Measurements from ENCODE around the gene POC1A.

Gene POC1A

GRCh38 chr3:52067046-52067445 is 87.2 kb downstream of the POC1A start:
- no peaks in the 10 kb centered on the region for H3K27me3 ChIP-seq (ENCODE audit: low read depth, low read length)
- H3K36me3 ChIP-seq (ENCODE audit: control insufficient read depth in 1 of 2, insufficient read depth in 2 of 2, low read length in 2 of 2): no peaks in the 10 kb centered on the region
- no peaks in the 10 kb centered on the region for H3K9me3 ChIP-seq (ENCODE audit: control insufficient read depth in 1 of 2, low read length in 2 of 2)
- peaks cover 0 to 13% of the 10 kb centered on the region in 2 donors for H3K4me1 ChIP-seq (ENCODE audit: control insufficient read depth in 1 of 2, insufficient read depth in 2 of 2, low read length in 2 of 2)
- no peak overlapping the region for H3K4me3 ChIP-seq (ENCODE audit: low read depth in 1 of 2, low read length in 2 of 2)
- no peak overlapping the region for H3K27ac ChIP-seq (ENCODE audit: low read length)

DNA sequence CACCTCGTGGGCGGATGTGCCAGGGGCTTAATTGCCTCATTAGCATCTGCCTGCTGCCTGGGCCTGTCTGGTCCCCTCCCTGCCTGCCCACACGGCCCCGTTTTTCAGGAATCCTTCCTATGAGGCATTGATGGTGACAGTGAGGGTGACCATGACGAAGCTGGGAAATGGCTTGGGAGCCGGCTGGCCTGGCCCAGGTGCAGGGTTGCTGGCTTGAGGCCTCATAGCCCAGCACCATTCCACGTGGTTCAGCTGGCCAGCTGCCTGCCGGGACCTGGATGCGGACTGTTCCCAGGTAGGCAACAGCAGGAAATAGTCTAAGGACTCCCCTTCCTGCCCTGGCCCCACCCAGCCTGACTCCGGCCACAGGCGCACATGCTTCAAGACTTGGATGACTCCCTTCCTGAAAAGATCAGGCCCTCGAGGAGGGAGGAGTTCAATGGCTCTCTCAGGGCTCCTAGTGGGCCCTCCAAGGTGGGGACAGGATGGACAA is 88.9 kb downstream of the POC1A start:
- Histone ChIP-seq H3K27ac (ENCODE audit: low read length) (no peak overlapping the region), H3K27me3 (ENCODE audit: low read depth, low read length) (no peaks in the 10 kb centered on the region), H3K4me1 (ENCODE audit: control insufficient read depth in 1 of 2, insufficient read depth in 2 of 2, low read length in 2 of 2) (peaks cover 0 to 4% of the 10 kb centered on the region in 2 donors), H3K36me3 (ENCODE audit: control insufficient read depth in 1 of 2, insufficient read depth in 2 of 2, low read length in 2 of 2) (no peaks in the 10 kb centered on the region), H3K9me3 (ENCODE audit: control insufficient read depth in 1 of 2, low read length in 2 of 2) (no peaks in the 10 kb centered on the region), H3K4me3 (ENCODE audit: low read depth in 1 of 2, low read length in 2 of 2) (no peak overlapping the region)

DNA sequence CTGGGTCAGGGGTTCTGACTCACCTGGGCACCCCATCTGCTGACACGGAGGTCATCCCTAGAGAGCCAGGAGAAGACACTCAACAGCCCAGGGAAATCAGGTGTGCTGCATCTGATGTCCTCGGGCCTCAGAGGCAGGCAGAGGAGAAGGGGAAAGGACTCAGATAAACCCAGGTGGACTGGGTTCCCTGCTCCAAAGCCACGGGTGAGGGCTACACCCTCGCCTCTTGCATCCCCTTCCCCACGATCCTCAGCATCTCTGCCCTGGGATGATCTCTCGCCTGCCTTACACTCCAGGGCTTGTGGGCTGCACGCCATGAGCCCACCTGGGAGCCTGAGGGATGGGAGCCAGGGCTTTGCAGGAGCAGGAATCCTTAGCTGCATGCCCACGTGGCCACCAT is 89.7 kb downstream of the POC1A start:
- no peak overlapping the region for H3K27ac ChIP-seq (ENCODE audit: low read length)
- no peaks in the 10 kb centered on the region for H3K27me3 ChIP-seq (ENCODE audit: low read depth, low read length)
- no peaks in the 10 kb centered on the region for H3K4me1 ChIP-seq (ENCODE audit: control insufficient read depth in 1 of 2, insufficient read depth in 2 of 2, low read length in 2 of 2)
- no peaks in the 10 kb centered on the region for H3K36me3 ChIP-seq (ENCODE audit: control insufficient read depth in 1 of 2, insufficient read depth in 2 of 2, low read length in 2 of 2)
- H3K4me3 ChIP-seq (ENCODE audit: low read depth in 1 of 2, low read length in 2 of 2): no peak overlapping the region
- no peaks in the 10 kb centered on the region for H3K9me3 ChIP-seq (ENCODE audit: control insufficient read depth in 1 of 2, low read length in 2 of 2)

GRCh38 chr3:52063026-52063723 is 91.0 kb downstream of the POC1A start:
- Histone ChIP-seq H3K4me3 (ENCODE audit: low read depth in 1 of 2, low read length in 2 of 2) (no peak overlapping the region), H3K27me3 (ENCODE audit: low read depth, low read length) (no peaks in the 10 kb centered on the region), H3K4me1 (ENCODE audit: control insufficient read depth in 1 of 2, insufficient read depth in 2 of 2, low read length in 2 of 2) (no peaks in the 10 kb centered on the region), H3K36me3 (ENCODE audit: control insufficient read depth in 1 of 2, insufficient read depth in 2 of 2, low read length in 2 of 2) (no peaks in the 10 kb centered on the region), H3K9me3 (ENCODE audit: control insufficient read depth in 1 of 2, low read length in 2 of 2) (no peaks in the 10 kb centered on the region), H3K27ac (ENCODE audit: low read length) (no peak overlapping the region)

DNA sequence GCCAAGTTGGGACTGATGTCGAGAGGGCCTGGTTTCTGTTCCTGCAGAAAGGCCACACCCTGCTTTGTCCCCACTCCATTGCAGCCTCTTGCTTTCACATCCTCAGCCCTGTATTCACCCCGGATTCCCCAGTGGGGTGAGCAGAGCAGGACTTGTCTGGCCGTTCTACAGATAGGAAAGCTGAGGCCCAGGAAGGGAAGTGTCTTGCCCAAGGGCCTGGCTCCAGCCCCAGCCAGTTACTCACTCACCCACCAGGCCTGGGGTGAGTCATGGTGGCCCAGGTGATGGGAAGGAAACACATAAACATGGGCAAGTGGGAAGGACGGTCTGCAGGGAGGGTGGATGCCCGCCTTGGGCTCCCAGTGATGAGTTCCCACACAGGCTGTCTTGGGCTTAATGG is 91.7 kb downstream of the POC1A start:
- H3K4me1 ChIP-seq (ENCODE audit: control insufficient read depth in 1 of 2, insufficient read depth in 2 of 2, low read length in 2 of 2): peaks cover 0 to 5% of the 10 kb centered on the region in 2 donors
- no peak overlapping the region for H3K27ac ChIP-seq (ENCODE audit: low read length)

DNA sequence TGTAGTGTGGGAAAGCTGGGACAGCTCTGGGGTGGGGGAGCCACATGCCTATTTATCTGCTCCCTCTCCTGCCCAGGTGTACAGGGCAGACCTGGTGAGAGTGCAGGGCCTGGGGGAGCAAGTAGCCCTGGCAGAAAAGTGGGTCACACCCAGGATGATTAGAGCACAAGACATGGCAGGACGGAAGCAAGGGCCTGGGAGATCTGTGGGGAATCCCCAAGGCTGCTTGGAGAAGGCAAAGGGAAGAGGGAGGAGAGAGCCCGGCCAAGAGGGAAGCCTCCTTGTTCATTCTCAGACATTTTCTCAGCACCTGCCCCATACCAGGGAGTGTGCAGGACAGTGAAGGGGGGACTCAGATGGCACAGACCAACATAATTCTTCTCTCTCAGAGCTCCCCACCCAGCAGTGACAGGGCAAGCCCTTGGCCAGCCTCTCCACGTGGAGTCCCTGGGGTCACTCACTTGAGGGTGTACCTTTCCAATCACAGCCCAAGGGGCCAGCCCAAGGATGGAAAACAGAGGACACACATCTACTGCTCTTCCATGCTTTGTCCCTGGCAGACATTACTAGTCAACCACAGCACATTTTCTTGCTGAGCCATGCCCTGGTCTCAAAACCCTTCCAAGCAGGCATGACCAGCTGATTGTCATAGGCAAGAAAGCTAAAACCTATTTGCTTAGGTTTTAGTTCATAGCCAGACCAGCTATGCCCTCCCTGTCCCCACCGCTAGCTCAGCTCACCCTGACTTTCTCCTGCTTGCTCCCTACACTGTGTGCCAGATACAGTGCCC is 92.9 kb downstream of the POC1A start:
- Histone ChIP-seq H3K36me3 (ENCODE audit: control insufficient read depth in 1 of 2, insufficient read depth in 2 of 2, low read length in 2 of 2) (no peaks in the 10 kb centered on the region), H3K4me3 (ENCODE audit: low read depth in 1 of 2, low read length in 2 of 2) (no peak overlapping the region), H3K4me1 (ENCODE audit: control insufficient read depth in 1 of 2, insufficient read depth in 2 of 2, low read length in 2 of 2) (peaks cover 0 to 5% of the 10 kb centered on the region in 2 donors), H3K27ac (ENCODE audit: low read length) (no peak overlapping the region), H3K27me3 (ENCODE audit: low read depth, low read length) (no peaks in the 10 kb centered on the region), H3K9me3 (ENCODE audit: control insufficient read depth in 1 of 2, low read length in 2 of 2) (no peaks in the 10 kb centered on the region)

More for the DNA sequence above, 91.7 kb downstream of the POC1A start:
- Histone ChIP-seq H3K9me3 (ENCODE audit: control insufficient read depth in 1 of 2, low read length in 2 of 2) (no peaks in the 10 kb centered on the region), H3K36me3 (ENCODE audit: control insufficient read depth in 1 of 2, insufficient read depth in 2 of 2, low read length in 2 of 2) (no peaks in the 10 kb centered on the region), H3K27me3 (ENCODE audit: low read depth, low read length) (no peaks in the 10 kb centered on the region), H3K4me3 (ENCODE audit: low read depth in 1 of 2, low read length in 2 of 2) (no peak overlapping the region)

- Histone ChIP-seq H3K4me3 (ENCODE audit: low read depth in 1 of 2, low read length in 2 of 2) (no peak overlapping the region), H3K27me3 (ENCODE audit: low read depth, low read length) (no peaks in the 10 kb centered on the region), H3K36me3 (ENCODE audit: control insufficient read depth in 1 of 2, insufficient read depth in 2 of 2, low read length in 2 of 2) (no peaks in the 10 kb centered on the region), H3K4me1 (ENCODE audit: control insufficient read depth in 1 of 2, insufficient read depth in 2 of 2, low read length in 2 of 2) (peaks cover 0 to 14% of the 10 kb centered on the region in 2 donors), H3K27ac (ENCODE audit: low read length) (no peak overlapping the region), H3K9me3 (ENCODE audit: control insufficient read depth in 1 of 2, low read length in 2 of 2) (no peaks in the 10 kb centered on the region)
Measured at GRCh38 chr3:52059781-52060180, 94.4 kb downstream of the POC1A start.

GRCh38 chr3:52057812-52058495 is 96.3 kb downstream of the POC1A start:
- no peak overlapping the region for H3K27ac ChIP-seq (ENCODE audit: low read length)
- H3K4me3 ChIP-seq (ENCODE audit: low read depth in 1 of 2, low read length in 2 of 2): peak overlapping the region; percentile 56 to 70
- peaks cover 5 to 9% of the 10 kb centered on the region in 2 donors for H3K36me3 ChIP-seq (ENCODE audit: control insufficient read depth in 1 of 2, insufficient read depth in 2 of 2, low read length in 2 of 2)
- H3K4me1 ChIP-seq (ENCODE audit: control insufficient read depth in 1 of 2, insufficient read depth in 2 of 2, low read length in 2 of 2): peaks cover 17 to 32% of the 10 kb centered on the region in 2 donors
- no peaks in the 10 kb centered on the region for H3K9me3 ChIP-seq (ENCODE audit: control insufficient read depth in 1 of 2, low read length in 2 of 2)
- H3K27me3 ChIP-seq (ENCODE audit: low read depth, low read length): no peaks in the 10 kb centered on the region

- peak overlapping the region; percentile 69 to 70 for H3K4me3 ChIP-seq (ENCODE audit: low read depth in 1 of 2, low read length in 2 of 2)
- no peaks in the 10 kb centered on the region for H3K9me3 ChIP-seq (ENCODE audit: control insufficient read depth in 1 of 2, low read length in 2 of 2)
- H3K36me3 ChIP-seq (ENCODE audit: control insufficient read depth in 1 of 2, insufficient read depth in 2 of 2, low read length in 2 of 2): peaks cover 7 to 9% of the 10 kb centered on the region in 2 donors
- H3K27me3 ChIP-seq (ENCODE audit: low read depth, low read length): no peaks in the 10 kb centered on the region
- H3K27ac ChIP-seq (ENCODE audit: low read length): peak overlapping the region; percentile 83
- H3K4me1 ChIP-seq (ENCODE audit: control insufficient read depth in 1 of 2, insufficient read depth in 2 of 2, low read length in 2 of 2): peaks cover 21 to 40% of the 10 kb centered on the region in 2 donors
Measured at GRCh38 chr3:52056968-52057811, 97.0 kb downstream of the POC1A start.

GRCh38 chr3:52056521-52056967 is 97.7 kb downstream of the POC1A start, which contains the start of gene DUSP7:
DUSP7 (minus strand) TSS chr3:52056571; CDS start chr3:52056366, 205 bp downstream.
- no peaks in the 10 kb centered on the region for H3K27me3 ChIP-seq (ENCODE audit: low read depth, low read length)
- peaks cover 9 to 13% of the 10 kb centered on the region in 2 donors for H3K36me3 ChIP-seq (ENCODE audit: control insufficient read depth in 1 of 2, insufficient read depth in 2 of 2, low read length in 2 of 2)
- H3K9me3 ChIP-seq (ENCODE audit: control insufficient read depth in 1 of 2, low read length in 2 of 2): no peaks in the 10 kb centered on the region
- H3K27ac ChIP-seq (ENCODE audit: low read length): peak within 1 kb of the TSS; percentile 83
- peak within 1 kb of the TSS; percentile 75 to 90 for H3K4me3 ChIP-seq (ENCODE audit: low read depth in 1 of 2, low read length in 2 of 2)
- peaks cover 26 to 46% of the 10 kb centered on the region in 2 donors for H3K4me1 ChIP-seq (ENCODE audit: control insufficient read depth in 1 of 2, insufficient read depth in 2 of 2, low read length in 2 of 2)
